ENCODE results near the gene TOX3. TPM values are rescaled to one million over a fixed set of nuclear protein-coding genes. Genes with fewer than 3 reads are reported as not detected.

TOX3 gene
- total and polyA plus RNA-seq, 8 donors, result 2.8 to 6.0 (median 4.9) TPM

- Histone ChIP-seq H3K27ac (no peak overlapping the region), H3K36me3 (no peaks in the 10 kb centered on the region), H3K9me3 (no peaks in the 10 kb centered on the region), H3K27me3 (no peaks in the 10 kb centered on the region), H3K4me3 (no peak overlapping the region), H3K4me1 (no peaks in the 10 kb centered on the region)
- TF ChIP-seq CTCF (IDR thresholded peaks at IDR 0.05), result no peak
- intact Hi-C loops (cut with DNase I), result no loop called here
- DNase-seq, result no peak
- ATAC-seq, result no peak
Measured at GRCh38 chr16:52578007-52578828, 31.3 kb upstream of the TOX3 start.

DNA sequence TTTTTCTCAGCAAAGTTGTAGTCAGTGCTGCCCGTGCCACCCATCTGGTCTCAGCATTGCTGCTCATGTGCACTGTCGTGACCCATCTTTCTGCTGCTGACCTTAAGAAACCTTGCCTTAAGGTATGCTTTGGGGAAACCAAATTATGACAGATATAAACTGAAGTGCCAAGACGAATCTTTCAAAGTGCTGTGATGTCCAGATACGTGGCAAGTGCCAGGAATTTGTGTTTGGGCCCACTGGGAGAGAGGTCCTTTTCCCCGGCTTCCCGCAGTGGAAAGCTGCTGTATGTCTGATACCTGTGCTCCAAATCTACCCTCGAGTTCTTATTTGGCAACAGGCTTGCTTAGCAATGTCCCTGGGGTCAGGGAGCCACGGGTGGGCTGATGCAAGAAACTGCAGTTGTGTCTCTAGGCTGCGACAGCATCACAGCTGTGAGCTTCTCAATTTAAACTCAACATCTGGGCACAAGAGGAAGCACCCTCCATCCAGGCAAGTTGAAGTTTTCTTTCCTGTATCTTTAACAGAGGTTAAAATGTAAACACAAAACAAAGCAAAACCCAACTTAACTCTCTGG lies 30.3 kb upstream of the TOX3 start:
- Histone ChIP-seq H3K4me3 (no peak overlapping the region), H3K9me3 (no peaks in the 10 kb centered on the region), H3K4me1 (no peaks in the 10 kb centered on the region), H3K27ac (no peak overlapping the region), H3K36me3 (no peaks in the 10 kb centered on the region), H3K27me3 (no peaks in the 10 kb centered on the region)
- ATAC-seq, result no peak
- TF ChIP-seq CTCF (IDR thresholded peaks at IDR 0.05), result no peak
- DNase-seq, result no peak
- intact Hi-C loops (cut with DNase I), result no loop called here

DNA sequence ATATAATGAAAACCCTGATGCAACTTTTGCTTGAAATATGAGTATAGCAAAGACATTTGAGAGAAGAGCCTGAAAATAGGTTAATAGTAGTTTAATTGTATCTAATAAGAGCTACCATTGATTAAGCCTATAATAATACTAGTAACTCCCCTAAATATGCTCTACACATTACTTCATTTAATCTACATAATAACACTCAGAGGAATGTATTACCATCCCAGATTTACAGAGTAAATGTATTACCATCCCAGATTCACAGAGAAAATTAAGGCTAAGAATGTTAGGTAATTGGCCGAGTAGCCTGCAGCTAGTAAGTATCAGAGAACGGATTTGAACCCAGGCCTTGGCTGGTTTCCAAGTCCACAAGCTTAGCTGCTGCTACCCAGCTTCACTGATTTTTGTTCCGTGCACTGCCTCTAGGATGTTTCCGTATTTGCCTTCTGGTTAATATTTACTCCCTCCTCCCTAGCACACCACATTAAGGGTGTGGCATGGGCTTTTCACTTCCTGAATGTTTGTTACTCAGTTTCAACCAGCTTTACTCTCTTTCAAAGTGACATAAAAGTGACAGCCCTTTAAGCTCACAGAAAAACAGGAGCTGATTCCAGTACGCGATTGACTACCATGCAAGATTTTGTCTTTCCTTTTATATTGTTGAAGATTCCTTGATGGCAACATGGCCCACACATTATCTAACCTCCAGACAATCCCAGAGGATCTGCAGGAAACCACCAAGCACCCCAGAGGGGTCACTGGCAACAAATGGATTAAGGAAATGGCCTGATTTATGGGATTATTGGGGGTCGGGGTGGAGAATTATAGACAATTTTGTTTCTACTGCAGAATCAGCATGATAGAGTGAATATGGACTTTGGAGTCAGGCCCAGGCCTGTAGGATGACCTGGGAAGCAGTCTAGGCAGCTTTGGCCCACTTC lies 26.7 kb upstream of the TOX3 start:
- intact Hi-C loops (cut with DNase I), result no loop called here
- H3K27ac ChIP-seq, result no peak overlapping the region
- ATAC-seq, result peak; percentile 93
- peak in 1 of 4 donors; percentile 24 for DNase-seq
- no peak overlapping the region for H3K4me3 ChIP-seq
- H3K4me1 ChIP-seq, result no peaks in the 10 kb centered on the region
- peaks cover 0 to 7% of the 10 kb centered on the region in 2 donors for H3K9me3 ChIP-seq
- no peaks in the 10 kb centered on the region for H3K36me3 ChIP-seq
- H3K27me3 ChIP-seq, result no peaks in the 10 kb centered on the region
- no peak for TF ChIP-seq CTCF (IDR thresholded peaks at IDR 0.05)

DNA sequence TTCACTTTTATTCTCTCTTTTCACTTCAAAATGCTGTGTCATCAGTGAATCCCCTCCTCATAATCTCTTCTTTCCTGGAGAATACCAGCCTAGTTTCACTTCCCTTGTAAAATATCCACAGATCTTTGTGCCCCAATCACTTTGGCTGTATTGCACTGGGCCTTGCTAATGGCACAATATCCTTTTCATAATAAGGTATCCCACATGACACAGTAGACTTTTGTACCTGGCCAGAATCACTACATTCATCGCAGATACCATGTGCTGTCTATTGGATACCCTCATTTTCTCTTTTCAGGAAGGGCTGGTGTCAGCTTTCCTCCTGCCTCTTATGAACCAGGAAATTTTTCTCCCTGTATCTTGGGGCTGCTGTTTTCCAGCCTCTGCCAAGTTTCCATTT lies 25.7 kb upstream of the TOX3 start:
- Histone ChIP-seq H3K4me1 (no peaks in the 10 kb centered on the region), H3K27me3 (no peaks in the 10 kb centered on the region), H3K36me3 (no peaks in the 10 kb centered on the region), H3K27ac (no peak overlapping the region), H3K9me3 (peaks cover 0 to 7% of the 10 kb centered on the region in 2 donors), H3K4me3 (no peak overlapping the region)
- ATAC-seq (no peak), DNase-seq (no peak)
- no peak for TF ChIP-seq CTCF (IDR thresholded peaks at IDR 0.05)
- intact Hi-C loops (cut with DNase I), result no loop called here
